ENCODE data around the gene NMD3. TPM values are rescaled to one million over a fixed set of nuclear protein-coding genes. Genes with fewer than 3 reads are reported as not detected.

The NMD3 gene
- polyA plus RNA-seq, 3 donors, result 16.8 to 30.0 (median 20.7) TPM

- Histone ChIP-seq H3K27me3 (ENCODE audit: control insufficient read depth in 2 of 2, insufficient read depth in 2 of 2, low read length in 2 of 2) (no peaks in the 10 kb centered on the region), H3K36me3 (replicated peaks in 1 of 2; ENCODE audit: control insufficient read depth in 1 of 2, insufficient read depth in 2 of 2, low read length in 2 of 2) (peaks cover 0 to 10% of the 10 kb centered on the region in 2 donors), H3K9ac (ENCODE audit: insufficient read depth, low read length, poor library complexity, severe bottlenecking) (no peak overlapping the region), H3K4me2 (replicated peaks; ENCODE audit: extremely low read depth, low read length, poor library complexity, severe bottlenecking) (no peak overlapping the region), H3K4me1 (ENCODE audit: control insufficient read depth in 1 of 2, insufficient read depth in 2 of 2, low read length in 2 of 2) (no peaks in the 10 kb centered on the region), H2AFZ (ENCODE audit: insufficient read depth, low read depth, low read length, poor library complexity, severe bottlenecking) (no peak overlapping the region), H3K4me3 (replicated peaks in 1 of 3; ENCODE audit: low read depth in 2 of 3, low read length in 3 of 3) (no peak overlapping the region), H4K20me1 (ENCODE audit: insufficient read depth, low read length) (no peaks in the 10 kb centered on the region), H3K9me3 (replicated peaks in 1 of 2; ENCODE audit: control insufficient read depth in 1 of 2, insufficient read depth in 1 of 2, low read length in 2 of 2) (peaks cover 6 to 8% of the 10 kb centered on the region in 2 donors), H3K79me2 (ENCODE audit: insufficient read depth, low read length) (no peaks in the 10 kb centered on the region), H3K27ac (ENCODE audit: low read depth in 1 of 2, low read length in 2 of 2) (no peak overlapping the region)
- Mint-ChIP-seq H3K27ac (no peak overlapping the region), H3K27me3 (ENCODE audit: low read depth in 3 of 3) (no peaks in the 10 kb centered on the region), H3K4me3 (no peak overlapping the region), H3K36me3 (peaks cover 18 to 25% of the 10 kb centered on the region in 2 donors), H3K4me1 (peaks cover 4% of the 10 kb centered on the region), H3K9me3 (peaks cover 2 to 18% (median 10%) of the 10 kb centered on the region in 7 donors)
- TF ChIP-seq CTCF (IDR thresholded peaks at IDR 0.05), result no peak
- intact Hi-C loops (cut with micrococcal nuclease), result no loop called here
- DNase-seq, result no peak
- WGBS (ENCODE audit: insufficient coverage), result 100% methylated on average over 2 of the region's 3 CpGs
Observed at GRCh38 chr3:161267646-161268045, 46.5 kb downstream of the NMD3 start.

DNA sequence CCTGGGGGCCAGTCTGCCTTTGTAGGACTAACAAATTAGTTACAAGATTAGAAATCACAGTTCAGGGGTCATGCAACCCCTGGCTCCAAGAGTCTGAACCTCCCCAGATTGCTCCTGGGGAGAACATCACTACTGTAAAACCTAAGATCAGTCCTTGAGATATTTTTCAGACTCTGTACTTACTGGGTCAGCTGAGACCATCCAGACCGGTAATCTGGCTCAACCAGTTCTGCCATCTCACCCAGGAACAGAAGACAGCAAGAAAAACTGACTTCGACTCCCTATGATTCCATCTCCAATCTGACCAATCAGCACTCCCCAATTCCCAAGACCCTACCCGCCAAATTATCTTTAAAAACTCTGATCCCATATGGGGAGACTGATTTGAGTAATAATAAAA lies 47.5 kb downstream of the NMD3 start:
- Mint-ChIP-seq H3K27ac (no peak overlapping the region), H3K4me1 (no peaks in the 10 kb centered on the region), H3K9me3 (peaks cover 2 to 15% (median 8%) of the 10 kb centered on the region in 7 donors), H3K36me3 (peaks cover 12 to 19% of the 10 kb centered on the region in 2 donors), H3K4me3 (no peak overlapping the region), H3K27me3 (ENCODE audit: low read depth in 3 of 3) (no peaks in the 10 kb centered on the region)
- Histone ChIP-seq H3K79me2 (ENCODE audit: insufficient read depth, low read length) (no peaks in the 10 kb centered on the region), H3K36me3 (replicated peaks in 1 of 2; ENCODE audit: control insufficient read depth in 1 of 2, insufficient read depth in 2 of 2, low read length in 2 of 2) (peaks cover 0 to 10% of the 10 kb centered on the region in 2 donors), H3K4me3 (replicated peaks in 1 of 3; ENCODE audit: low read depth in 2 of 3, low read length in 3 of 3) (no peak overlapping the region), H2AFZ (ENCODE audit: insufficient read depth, low read depth, low read length, poor library complexity, severe bottlenecking) (no peak overlapping the region), H3K4me1 (ENCODE audit: control insufficient read depth in 1 of 2, insufficient read depth in 2 of 2, low read length in 2 of 2) (no peaks in the 10 kb centered on the region), H3K9me3 (replicated peaks in 1 of 2; ENCODE audit: control insufficient read depth in 1 of 2, insufficient read depth in 1 of 2, low read length in 2 of 2) (peaks cover 6 to 8% of the 10 kb centered on the region in 2 donors), H3K27ac (ENCODE audit: low read depth in 1 of 2, low read length in 2 of 2) (no peak overlapping the region), H3K27me3 (ENCODE audit: control insufficient read depth in 2 of 2, insufficient read depth in 2 of 2, low read length in 2 of 2) (no peaks in the 10 kb centered on the region), H3K4me2 (replicated peaks; ENCODE audit: extremely low read depth, low read length, poor library complexity, severe bottlenecking) (no peak overlapping the region), H4K20me1 (ENCODE audit: insufficient read depth, low read length) (no peaks in the 10 kb centered on the region), H3K9ac (ENCODE audit: insufficient read depth, low read length, poor library complexity, severe bottlenecking) (no peak overlapping the region)
- WGBS (ENCODE audit: insufficient coverage), result 86% methylated on average over 1 of the region's 3 CpGs
- intact Hi-C loops (cut with micrococcal nuclease), result no loop called here
- no peak for TF ChIP-seq CTCF (IDR thresholded peaks at IDR 0.05)
- no peak for DNase-seq

All from CD14-positive monocyte (primary cell).